Ecto neural progenitor cell (in vitro differentiated cells): Measurements from ENCODE around the gene RELCH.

Experiments
- DNase-seq: peaks from one replicate; pipeline ENCODE4 v3.0.0-alpha.2; 2018; ENCODE audit warnings: low spot score

RELCH gene

GRCh38 chr18:62187543-62188510, 772 bp downstream of the RELCH start:
- DNase-seq, result peak; percentile 67

- DNase-seq, result no peak
These were observed 2.2 kb downstream of the RELCH start for GRCh38 chr18:62189208-62189607.

- no peak for DNase-seq
These were observed 9.0 kb downstream of the RELCH start for GRCh38 chr18:62196079-62196478.

GRCh38 chr18:62196980-62197379, 9.9 kb downstream of the RELCH start:
- DNase-seq, result no peak

- no peak for DNase-seq
These were observed 11.2 kb downstream of the RELCH start for GRCh38 chr18:62198259-62198658.

- no peak for DNase-seq
These were observed 12.6 kb downstream of the RELCH start for GRCh38 chr18:62199629-62200028.

GRCh38 chr18:62200121-62200914, 13.3 kb downstream of the RELCH start:
- DNase-seq, result no peak

GRCh38 chr18:62201870-62202269, 14.8 kb downstream of the RELCH start:
- DNase-seq, result no peak

GRCh38 chr18:62205824-62206223, 18.8 kb downstream of the RELCH start:
- DNase-seq, result no peak

- DNase-seq, result no peak
These were observed 19.5 kb downstream of the RELCH start for GRCh38 chr18:62206593-62206992.

- no peak for DNase-seq
These were observed 22.0 kb downstream of the RELCH start for GRCh38 chr18:62209046-62209445.

- DNase-seq, result no peak
These were observed 23.1 kb downstream of the RELCH start for GRCh38 chr18:62210138-62210537.

GRCh38 chr18:62211325-62211828, 24.3 kb downstream of the RELCH start:
- DNase-seq, result no peak

- no peak for DNase-seq
These were observed 27.7 kb downstream of the RELCH start for GRCh38 chr18:62214790-62215189.

- DNase-seq, result no peak
These were observed 37.2 kb downstream of the RELCH start for GRCh38 chr18:62224229-62224628.

- DNase-seq, result no peak
These were observed 39.0 kb downstream of the RELCH start for GRCh38 chr18:62226047-62226446.

- no peak for DNase-seq
These were observed 49.2 kb downstream of the RELCH start for GRCh38 chr18:62236252-62236651.

GRCh38 chr18:62239475-62239874, 52.4 kb downstream of the RELCH start:
- DNase-seq, result no peak

- DNase-seq, result no peak
These were observed 55.9 kb downstream of the RELCH start for GRCh38 chr18:62242955-62243354.

GRCh38 chr18:62245177-62245576, 58.1 kb downstream of the RELCH start:
- DNase-seq, result no peak

GRCh38 chr18:62245699-62246098, 58.6 kb downstream of the RELCH start:
- DNase-seq, result no peak

- no peak for DNase-seq
These were observed 61.3 kb downstream of the RELCH start for GRCh38 chr18:62248313-62248712.
